Neutrophil (primary cell): Measurements from ENCODE around the gene LY6G5C.
A peak's percentile ranks its signal among the peaks of the same experiment; 100 is the strongest.

Source experiments
- H3K27ac ChIP-seq: fragments of 200-600 bp; sonication (generic); 2 replicates; pipeline ENCODE4 v1.5.1; 2016; ENCODE audit warnings: mild to moderate bottlenecking, moderate library complexity
- H3K27me3 ChIP-seq: fragments of 200-600 bp; sonication (generic); 2 replicates; pipeline ENCODE4 v1.6.0; 2016; ENCODE audit warnings: mild to moderate bottlenecking
- H3K36me3 ChIP-seq: fragments of 200-600 bp; sonication (generic); 2 replicates; pipeline ENCODE4 v1.5.1; 2017
- H3K4me1 ChIP-seq, 2 experiments: fragments of 200-600 bp in 1 of 2; sonication (generic) in 1 of 2; 1 replicate in 1 of 2; 2 replicates in 1 of 2; pipeline versions ENCODE4 v1.5.1 to v1.6.1; 2013 to 2016; ENCODE audit warnings: low read depth in 1 of 2, low read length in 1 of 2, mild to moderate bottlenecking in 1 of 2, moderate library complexity in 1 of 2; ENCODE audit not compliant: control insufficient read depth in 1 of 2, insufficient read depth in 1 of 2
- H3K4me3 ChIP-seq, 2 experiments: fragments of 200-600 bp in 1 of 2; sonication (generic) in 1 of 2; 1 replicate in 1 of 2; 2 replicates in 1 of 2; pipeline ENCODE4 v1.5.1; 2013 to 2016; ENCODE audit warnings: low read depth in 1 of 2, low read length in 1 of 2, mild to moderate bottlenecking in 1 of 2, moderate library complexity in 1 of 2
- H3K9me3 ChIP-seq: fragments of 200-600 bp; sonication (generic); 2 replicates; pipeline ENCODE4 v1.5.1; 2016
- CTCF ChIP-seq: fragments of 200-600 bp; sonication (generic); IDR thresholded peaks from 2 replicates; pipeline ENCODE4 v1.5.1; 2016; ENCODE audit warnings: antibody characterized with exemption

Gene LY6G5C

GRCh38 chr6:31727717-31728671, 47.1 kb upstream of the LY6G5C start:
- H3K36me3 ChIP-seq: peaks cover 51% of the 10 kb centered on the region
- TF ChIP-seq CTCF: no peak
- peak overlapping the region; percentile 96 for H3K27ac ChIP-seq
- H3K27me3 ChIP-seq: peaks cover 10% of the 10 kb centered on the region
- H3K9me3 ChIP-seq: no peaks in the 10 kb centered on the region
- peaks cover 69 to 73% of the 10 kb centered on the region in 2 experiments for H3K4me1 ChIP-seq
- H3K4me3 ChIP-seq: peak overlapping the region; percentile 89 to 91

DNA sequence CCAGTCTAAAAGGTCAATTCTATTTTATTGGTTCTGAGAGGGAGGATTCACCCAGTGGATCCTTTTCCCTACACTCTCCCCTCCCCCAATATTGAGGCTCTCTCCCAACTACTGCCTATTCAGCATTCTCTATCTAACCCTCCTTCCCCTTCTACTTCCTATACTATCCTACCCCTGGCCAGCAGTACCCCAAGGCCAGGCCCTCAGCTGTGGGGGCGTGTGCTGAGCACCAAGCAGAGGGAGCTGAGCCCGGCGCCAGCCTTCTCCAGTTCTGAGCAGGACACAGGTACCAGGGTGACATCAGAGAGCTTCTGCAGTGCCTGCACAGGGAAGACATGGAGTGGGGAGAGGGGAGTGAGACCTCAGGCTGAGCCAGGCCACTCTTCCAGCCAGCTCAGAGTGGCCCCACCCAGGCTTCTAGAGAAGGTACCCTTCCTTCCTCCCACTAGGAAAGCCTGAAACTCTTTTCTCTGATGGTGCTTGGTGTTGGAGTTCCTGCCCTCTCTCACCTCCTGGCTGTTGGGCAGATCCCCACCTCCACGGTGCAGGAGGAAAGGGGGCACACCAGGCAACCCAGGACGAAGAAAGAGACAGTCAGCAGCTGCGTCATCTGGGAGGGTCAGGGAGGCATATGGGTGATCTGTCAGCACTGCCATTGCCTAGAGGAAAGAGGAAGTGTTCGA, 46.3 kb upstream of the LY6G5C start:
- Histone ChIP-seq H3K4me1 (peaks cover 62 to 64% of the 10 kb centered on the region in 2 experiments), H3K9me3 (no peaks in the 10 kb centered on the region), H3K27ac (peak overlapping the region; percentile 96), H3K4me3 (peak overlapping the region; percentile 41 to 89), H3K36me3 (peaks cover 43% of the 10 kb centered on the region), H3K27me3 (peaks cover 12% of the 10 kb centered on the region)
- peak; percentile 44 for TF ChIP-seq CTCF

GRCh38 chr6:31725502-31726350, 44.9 kb upstream of the LY6G5C start:
- Histone ChIP-seq H3K4me3 (no peak overlapping the region), H3K36me3 (peaks cover 29% of the 10 kb centered on the region), H3K27me3 (peaks cover 12% of the 10 kb centered on the region), H3K4me1 (peaks cover 51% of the 10 kb centered on the region in 2 experiments), H3K9me3 (no peaks in the 10 kb centered on the region), H3K27ac (peak overlapping the region; percentile 96)
- TF ChIP-seq CTCF: no peak

DNA sequence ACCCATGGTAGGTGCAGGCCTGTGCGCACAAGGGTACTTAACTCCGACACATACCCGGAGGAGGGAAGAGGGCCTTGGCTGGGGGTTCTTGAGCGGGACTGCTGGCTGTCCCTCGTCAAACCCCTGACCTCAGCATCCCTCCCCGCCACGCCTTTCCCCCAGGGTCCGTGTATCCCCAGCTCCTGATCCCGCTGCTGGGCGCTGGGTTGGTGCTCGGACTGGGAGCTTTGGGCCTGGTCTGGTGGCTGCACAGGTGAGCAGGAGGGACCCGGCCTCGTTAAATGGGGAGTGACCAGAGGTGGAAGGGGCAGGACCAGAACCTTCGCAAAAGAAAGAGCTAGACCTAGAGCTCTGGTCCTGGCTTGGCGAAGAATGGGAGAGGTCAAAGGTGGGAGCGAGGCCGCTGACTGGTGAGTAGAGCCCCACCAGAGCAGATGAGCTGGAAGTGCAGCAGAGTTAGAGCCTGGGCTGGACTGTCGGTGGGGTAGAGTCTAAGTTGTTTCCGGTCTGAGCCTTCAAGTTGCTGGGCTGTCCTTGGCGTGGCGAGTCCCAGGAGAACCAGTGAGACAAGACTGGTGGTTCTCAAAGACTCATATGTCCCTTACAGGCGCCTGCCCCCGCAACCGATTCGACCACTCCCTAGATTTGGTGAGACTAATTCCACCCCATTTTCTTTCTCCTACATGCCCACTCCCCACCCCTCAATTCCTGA, 43.3 kb upstream of the LY6G5C start:
- TF ChIP-seq CTCF: no peak
- H3K4me1 ChIP-seq: peaks cover 35 to 37% of the 10 kb centered on the region in 2 experiments
- peaks cover 12% of the 10 kb centered on the region for H3K27me3 ChIP-seq
- H3K9me3 ChIP-seq: no peaks in the 10 kb centered on the region
- H3K27ac ChIP-seq: no peak overlapping the region
- no peak overlapping the region for H3K4me3 ChIP-seq
- peaks cover 20% of the 10 kb centered on the region for H3K36me3 ChIP-seq
